Heart left ventricle (tissue), 13 donors: Measurements from ENCODE around the gene CDCA7.

Source experiments
- POLR2A ChIP-seq, 2 donors: fragments of 450-650 bp; IDR thresholded peaks; one replicate each; pipeline ENCODE4 v1.6.1; 2017; ENCODE audit warnings: antibody characterized with exemption in 2 of 2, mild to moderate bottlenecking in 2 of 2, moderate library complexity in 2 of 2
- TF ChIP-seq, protein P1 (sequence below), 12 donors: fragments of 200-600 bp; sonication (generic) in 4 of 12; IDR thresholded peaks; one replicate each; pipeline versions ENCODE4 v1.5.0 to v1.8.0; 2018 to 2022; ENCODE audit warnings: antibody characterized with exemption in 12 of 12, mild to moderate bottlenecking in 5 of 12
- donor health status: ischemic (EF 13 %, LVEDD 7.1; RV severe dilation, severe dysfunction).
- donor health status: DM: no; HTN: yes; CAD: no.
- donor health status: DM: no; HTN: no; CAD: no.
- donor health status: ischemic (EF 25% LVEDD 6.9; RV normal size, moderate dysfunction).
- donor health status: ischemic (EF 25% LVEDD 5.7; RV mildly dilated, moderate dysfunction).
- donor health status: ischemic (EF 35%, LVEDD 5.7; RV mildly dilated, moderate dysfunction).
- donor health status: nonischemic (EF 11% LVEDD 7.7; RV severe dilation, severe dysfunction).
- donor health status: DM: yes; HTN: yes; CAD: no.
- donor health status: PGD.
- donor health status: ischemic (EF 29% LVEDD 5.4; RV normal size, mild dysfunction).
- donor health status: nonischemic (EF 23%, LVEDD 6.1; RV moderate dilation, normal function).

DNA sequence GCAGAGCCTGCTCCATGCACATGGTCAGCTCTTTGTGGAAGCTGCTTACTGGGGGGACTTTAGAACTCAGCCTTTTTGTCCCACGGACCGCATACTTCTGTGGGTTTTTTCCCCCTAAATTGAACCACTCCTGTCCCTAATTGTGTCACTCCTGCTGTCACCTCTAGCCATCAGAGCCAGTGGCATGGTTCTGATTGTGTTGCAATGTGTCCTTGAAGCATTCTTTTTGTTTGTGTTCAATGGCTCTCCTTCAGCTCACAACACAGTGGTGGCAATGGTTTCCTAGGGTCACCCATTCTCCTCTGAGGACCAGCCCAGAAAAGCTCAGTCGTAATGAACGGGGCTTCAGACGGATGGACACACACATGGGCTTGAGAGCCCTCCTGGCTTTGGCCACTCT is 35.4 kb downstream of the CDCA7 start:
- TF ChIP-seq, protein P1, sequence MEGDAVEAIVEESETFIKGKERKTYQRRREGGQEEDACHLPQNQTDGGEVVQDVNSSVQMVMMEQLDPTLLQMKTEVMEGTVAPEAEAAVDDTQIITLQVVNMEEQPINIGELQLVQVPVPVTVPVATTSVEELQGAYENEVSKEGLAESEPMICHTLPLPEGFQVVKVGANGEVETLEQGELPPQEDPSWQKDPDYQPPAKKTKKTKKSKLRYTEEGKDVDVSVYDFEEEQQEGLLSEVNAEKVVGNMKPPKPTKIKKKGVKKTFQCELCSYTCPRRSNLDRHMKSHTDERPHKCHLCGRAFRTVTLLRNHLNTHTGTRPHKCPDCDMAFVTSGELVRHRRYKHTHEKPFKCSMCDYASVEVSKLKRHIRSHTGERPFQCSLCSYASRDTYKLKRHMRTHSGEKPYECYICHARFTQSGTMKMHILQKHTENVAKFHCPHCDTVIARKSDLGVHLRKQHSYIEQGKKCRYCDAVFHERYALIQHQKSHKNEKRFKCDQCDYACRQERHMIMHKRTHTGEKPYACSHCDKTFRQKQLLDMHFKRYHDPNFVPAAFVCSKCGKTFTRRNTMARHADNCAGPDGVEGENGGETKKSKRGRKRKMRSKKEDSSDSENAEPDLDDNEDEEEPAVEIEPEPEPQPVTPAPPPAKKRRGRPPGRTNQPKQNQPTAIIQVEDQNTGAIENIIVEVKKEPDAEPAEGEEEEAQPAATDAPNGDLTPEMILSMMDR (IDR thresholded peaks at IDR 0.05) = no peak
- TF ChIP-seq POLR2A (IDR thresholded peaks at IDR 0.05) = no peak
